ENCODE results near the gene NECAP2.

DNA sequence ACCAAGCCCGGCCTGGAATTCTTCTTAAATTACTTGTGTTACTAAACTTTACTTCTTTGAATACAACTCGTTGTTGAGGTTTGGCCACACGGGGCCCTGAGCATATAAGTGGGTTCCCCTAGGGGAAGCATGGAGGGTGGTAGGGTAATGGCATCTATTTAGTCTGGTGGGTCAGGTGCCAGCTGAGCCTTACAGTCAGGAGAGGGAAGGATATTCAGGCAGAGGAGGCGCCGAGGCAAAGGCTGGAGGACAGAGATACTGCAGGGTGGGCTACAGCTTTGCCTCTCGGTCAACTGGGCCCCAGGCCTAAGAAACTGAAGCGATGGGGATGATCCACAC is 424 bp upstream of the NECAP2 start:
- TF ChIP-seq CTCF (IDR thresholded peaks at IDR 0.05) (no peak), POLR2A (IDR thresholded peaks at IDR 0.05) (no peak)

All from adrenal gland (tissue), 5 donors.